Upper lobe of right lung (tissue), 1 donor: ENCODE data around the gene TTC3. TPM values are rescaled to one million over a fixed set of nuclear protein-coding genes. Genes with fewer than 3 reads are reported as not detected.

Experiments used
- ATAC-seq: fragments of 200-7000 bp; cut with Tn5 transposase; one replicate; pipeline ENCODE4 v1.9.1; 2020; ENCODE audit warnings: mild to moderate bottlenecking, moderate library complexity
- DNase-seq: peaks from one replicate; pipeline ENCODE4 v3.0.0-alpha.2; 2020
- H3K27ac ChIP-seq: fragments of 200-600 bp; one replicate; pipeline ENCODE4 v1.8.0; 2022
- H3K27me3 ChIP-seq: fragments of 200-600 bp; one replicate; pipeline ENCODE4 v1.8.0; 2022; ENCODE audit warnings: mild to moderate bottlenecking
- H3K36me3 ChIP-seq: fragments of 200-600 bp; one replicate; pipeline ENCODE4 v1.8.0; 2022
- H3K4me1 ChIP-seq: fragments of 200-600 bp; one replicate; pipeline ENCODE4 v1.8.0; 2022
- H3K4me3 ChIP-seq: fragments of 200-600 bp; one replicate; pipeline ENCODE4 v1.8.0; 2022; ENCODE audit warnings: mild to moderate bottlenecking
- H3K9me3 ChIP-seq: fragments of 200-600 bp; one replicate; pipeline ENCODE4 v1.8.0; 2022
- intact Hi-C: fragments of 100-400 bp; cut with DNase I; formaldehyde crosslinking; loops from one replicate; pipeline ENCODE4 v1.11.0; 2022
- total RNA-seq: library from RNA; stranded (reverse); fragmentation: NEBNext Ultra II Directional; extraction: Animal tissue kit (Norgen Biotek cat#: 25700); gene quantifications from one replicate; pipeline ENCODE4 v1.2.1, GENCODE V29; 2021
- TF ChIP-seq, protein P1 (sequence below): fragments of 200-600 bp; IDR thresholded peaks from one replicate; pipeline ENCODE4 v1.8.0; 2022; ENCODE audit warnings: antibody characterized with exemption
- donor health status: DM: no; HTN: yes; CAD: no; lungs with severe emphysema.

The TTC3 gene
- total RNA-seq, 1 donor from 2014 or later = 99.0 TPM

DNA sequence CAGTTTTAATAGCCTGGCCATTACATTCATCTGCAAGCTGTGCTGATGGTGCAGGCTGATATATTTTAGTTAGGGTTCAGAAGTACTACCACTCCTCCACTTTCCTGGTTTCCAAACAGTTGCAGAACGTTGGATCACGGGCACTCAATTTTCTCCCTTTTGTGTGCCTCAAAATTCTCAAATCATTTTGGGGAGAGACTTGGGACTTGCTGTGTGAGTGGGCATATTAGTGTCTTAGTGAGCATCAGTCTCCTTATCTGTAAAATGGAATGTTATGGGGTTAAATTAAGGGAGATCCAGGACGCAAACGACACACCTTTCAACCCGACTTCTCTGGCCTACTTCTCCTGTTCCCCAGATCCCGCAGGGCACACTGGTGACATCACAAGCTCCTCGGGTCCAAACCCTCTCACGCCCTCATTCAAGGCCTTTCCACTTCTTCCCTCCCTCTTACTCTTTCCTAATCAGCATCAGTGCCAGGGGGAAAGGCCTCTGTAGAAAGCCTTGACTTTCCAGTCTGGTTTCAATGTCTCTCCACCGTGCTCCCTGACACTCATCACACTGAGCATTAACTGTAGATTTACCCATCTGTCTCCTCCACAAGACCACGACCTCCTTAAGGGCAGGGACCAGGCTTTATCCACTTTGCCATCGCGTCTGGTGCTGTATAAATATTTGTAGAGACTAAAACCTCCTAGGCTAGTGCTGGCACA lies 1.3 kb upstream of the TTC3 start:
- H3K4me3 ChIP-seq = peak overlapping the region; percentile 87
- H3K9me3 ChIP-seq = no peaks in the 10 kb centered on the region
- intact Hi-C loops = no loop called here
- H3K27me3 ChIP-seq = no peaks in the 10 kb centered on the region
- DNase-seq = peak; percentile 77
- TF ChIP-seq, protein P1, sequence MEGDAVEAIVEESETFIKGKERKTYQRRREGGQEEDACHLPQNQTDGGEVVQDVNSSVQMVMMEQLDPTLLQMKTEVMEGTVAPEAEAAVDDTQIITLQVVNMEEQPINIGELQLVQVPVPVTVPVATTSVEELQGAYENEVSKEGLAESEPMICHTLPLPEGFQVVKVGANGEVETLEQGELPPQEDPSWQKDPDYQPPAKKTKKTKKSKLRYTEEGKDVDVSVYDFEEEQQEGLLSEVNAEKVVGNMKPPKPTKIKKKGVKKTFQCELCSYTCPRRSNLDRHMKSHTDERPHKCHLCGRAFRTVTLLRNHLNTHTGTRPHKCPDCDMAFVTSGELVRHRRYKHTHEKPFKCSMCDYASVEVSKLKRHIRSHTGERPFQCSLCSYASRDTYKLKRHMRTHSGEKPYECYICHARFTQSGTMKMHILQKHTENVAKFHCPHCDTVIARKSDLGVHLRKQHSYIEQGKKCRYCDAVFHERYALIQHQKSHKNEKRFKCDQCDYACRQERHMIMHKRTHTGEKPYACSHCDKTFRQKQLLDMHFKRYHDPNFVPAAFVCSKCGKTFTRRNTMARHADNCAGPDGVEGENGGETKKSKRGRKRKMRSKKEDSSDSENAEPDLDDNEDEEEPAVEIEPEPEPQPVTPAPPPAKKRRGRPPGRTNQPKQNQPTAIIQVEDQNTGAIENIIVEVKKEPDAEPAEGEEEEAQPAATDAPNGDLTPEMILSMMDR = no peak
- H3K36me3 ChIP-seq = peaks cover 7% of the 10 kb centered on the region
- peak overlapping the region; percentile 99 for H3K27ac ChIP-seq
- ATAC-seq = peak; percentile 38
- H3K4me1 ChIP-seq = peaks cover 21% of the 10 kb centered on the region

DNA sequence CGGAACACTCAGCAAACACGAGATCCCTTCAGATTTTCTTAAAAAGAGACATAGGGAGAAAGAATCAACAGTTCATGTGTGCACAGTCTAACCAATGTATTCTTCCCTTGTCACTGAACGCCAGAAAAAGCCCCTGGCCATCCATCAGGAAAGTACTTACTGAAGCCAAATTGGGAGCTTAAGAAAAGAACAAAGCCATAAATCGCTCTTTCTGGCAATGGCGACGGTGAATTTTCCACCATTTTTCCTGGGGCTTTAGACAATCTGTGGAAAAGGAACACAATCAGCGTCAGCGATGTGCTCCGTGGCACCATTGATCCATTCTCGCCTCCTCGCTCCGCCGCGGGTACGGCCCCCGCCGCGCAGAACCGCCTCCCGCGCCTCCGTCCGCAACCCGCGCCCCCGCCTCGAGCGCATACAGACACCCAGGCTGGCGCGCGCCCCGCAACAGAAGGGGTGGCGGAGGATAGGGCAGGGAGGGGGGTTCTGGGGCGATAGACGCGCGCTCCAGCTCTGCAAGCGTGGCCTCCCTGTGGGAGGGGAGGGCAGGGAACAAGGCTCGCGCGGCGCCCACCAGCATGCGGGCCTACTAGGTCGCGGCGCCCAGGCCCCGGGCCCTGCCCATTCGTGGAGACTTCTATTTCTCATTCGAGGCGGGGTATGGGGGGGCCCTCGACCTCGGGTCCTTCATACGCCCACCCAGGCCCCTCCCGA lies 623 bp upstream of the TTC3 start:
- H3K36me3 ChIP-seq = peaks cover 1% of the 10 kb centered on the region
- intact Hi-C loops = no loop called here
- no peaks in the 10 kb centered on the region for H3K27me3 ChIP-seq
- TF ChIP-seq, protein P1 = no peak
- peaks cover 21% of the 10 kb centered on the region for H3K4me1 ChIP-seq
- DNase-seq = peak; percentile 92
- H3K9me3 ChIP-seq = no peaks in the 10 kb centered on the region
- peak overlapping the region; percentile 87 for H3K4me3 ChIP-seq
- peak overlapping the region; percentile 99 for H3K27ac ChIP-seq
- peak; percentile 74 for ATAC-seq

DNA sequence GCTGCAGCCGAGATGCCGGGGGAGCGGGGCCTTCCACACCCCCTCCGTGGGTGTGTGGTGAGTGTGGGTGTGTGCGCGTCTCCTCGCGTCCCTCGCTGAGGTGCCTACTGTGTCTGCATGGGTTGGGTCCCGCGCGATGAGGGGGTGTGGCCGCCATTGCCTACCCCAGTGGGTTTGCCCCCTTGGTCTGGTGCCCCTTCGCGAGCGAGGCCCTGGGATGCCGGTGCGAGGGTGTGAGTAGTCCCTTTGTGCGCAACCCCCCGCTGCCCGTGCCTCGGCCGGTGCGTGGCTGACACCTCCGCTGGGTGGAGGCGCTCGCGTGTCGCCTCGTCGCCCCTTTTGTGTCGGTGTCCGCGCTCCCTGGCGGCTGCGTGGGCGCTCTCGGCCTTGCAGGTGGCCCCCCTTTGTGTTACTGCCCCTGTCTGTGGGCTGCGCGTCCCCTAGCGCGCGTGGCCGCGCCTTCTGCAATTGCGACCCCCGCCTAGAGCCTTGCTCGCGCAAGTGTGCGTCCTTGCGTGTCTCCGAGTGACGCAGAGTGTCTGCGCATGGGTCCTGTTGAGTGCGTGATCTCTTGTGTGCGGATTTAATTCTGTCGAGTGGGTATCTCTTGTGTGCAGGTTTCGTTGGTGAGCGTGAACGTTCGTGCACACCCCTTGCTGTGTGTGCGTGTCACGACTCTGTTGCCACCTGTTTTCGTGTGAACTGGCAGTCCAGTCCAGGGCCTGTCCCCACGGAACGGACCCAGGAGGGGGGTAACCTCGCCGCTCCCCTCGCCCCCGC lies 553 bp downstream of the TTC3 start:
- TF ChIP-seq, protein P1 = no peak
- DNase-seq (peak; percentile 85), ATAC-seq (peak; percentile 32)
- Histone ChIP-seq H3K4me3 (peak overlapping the region; percentile 87), H3K27me3 (no peaks in the 10 kb centered on the region), H3K9me3 (no peaks in the 10 kb centered on the region), H3K4me1 (peaks cover 21% of the 10 kb centered on the region), H3K36me3 (no peaks in the 10 kb centered on the region), H3K27ac (peak overlapping the region; percentile 99)
- intact Hi-C loops = no loop called here

DNA sequence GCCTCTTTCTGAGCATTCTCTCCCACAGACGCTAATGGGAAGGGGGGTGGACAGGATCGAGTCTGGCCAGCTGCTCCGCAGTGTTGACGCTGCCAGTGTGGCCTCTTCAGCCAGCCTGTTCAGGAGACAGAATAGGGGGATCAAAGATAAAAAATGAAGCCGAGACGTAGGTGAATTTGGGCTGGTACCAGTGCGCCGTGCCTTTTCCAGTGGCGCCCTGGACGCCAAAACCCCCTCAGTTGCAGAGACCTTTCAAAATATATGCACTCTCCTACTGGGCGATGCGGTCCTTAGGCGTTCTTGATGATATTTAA lies 1.1 kb downstream of the TTC3 start:
- Histone ChIP-seq H3K4me3 (peak overlapping the region; percentile 87), H3K27me3 (no peaks in the 10 kb centered on the region), H3K36me3 (no peaks in the 10 kb centered on the region), H3K9me3 (no peaks in the 10 kb centered on the region), H3K4me1 (peaks cover 21% of the 10 kb centered on the region), H3K27ac (peak overlapping the region; percentile 99)
- TF ChIP-seq, protein P1 = no peak
- intact Hi-C loops = no loop called here
- ATAC-seq (no peak), DNase-seq (no peak)

DNA sequence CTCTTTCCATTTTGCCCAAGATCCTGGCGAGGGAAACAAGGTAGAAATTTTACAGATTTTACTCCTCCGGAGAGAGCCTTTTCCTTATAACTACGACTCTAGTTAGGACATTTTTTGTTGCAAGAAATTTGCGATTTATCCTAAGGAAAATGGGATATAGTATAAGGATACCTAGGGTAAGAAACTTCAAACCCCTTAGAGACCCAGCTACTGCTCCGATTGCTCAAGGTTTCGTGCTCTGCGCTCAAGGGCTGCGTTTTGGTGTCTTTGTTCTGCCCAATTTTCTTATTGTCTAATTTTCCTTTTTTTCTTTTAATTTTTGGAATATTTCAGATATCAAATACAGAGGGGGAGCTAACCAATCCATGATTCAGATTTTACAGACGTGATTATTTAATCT lies 1.5 kb downstream of the TTC3 start:
- Histone ChIP-seq H3K9me3 (no peaks in the 10 kb centered on the region), H3K36me3 (no peaks in the 10 kb centered on the region), H3K27me3 (no peaks in the 10 kb centered on the region), H3K27ac (peak overlapping the region; percentile 99), H3K4me3 (peak overlapping the region; percentile 87), H3K4me1 (peaks cover 21% of the 10 kb centered on the region)
- intact Hi-C loops = no loop called here
- DNase-seq (no peak), ATAC-seq (no peak)
- TF ChIP-seq, protein P1 = no peak
